CD4-positive, alpha-beta T cell (primary cell): ENCODE data around the gene SORCS2. TPM values are rescaled to one million over a fixed set of nuclear protein-coding genes. Genes with fewer than 3 reads are reported as not detected.

Experiments used
- ATAC-seq: fragments of 200-7000 bp; cut with Tn5 transposase; one replicate; pipeline ENCODE4 v1.10.0; 2022; ENCODE audit warnings: mild to moderate bottlenecking; ENCODE audit not compliant: poor library complexity
- CTCF ChIA-PET: fragments of 350-600 bp; sonication (Branson Sonifier 250); formaldehyde crosslinking; loops from one replicate; lab custom pipeline; 2021; ENCODE audit warnings: antibody characterized with exemption, inconsistent platforms; lab: Charles Lee
- POLR2A ChIA-PET: fragments of 350-600 bp; sonication (Branson Sonifier 250); formaldehyde crosslinking; loops from one replicate; lab custom pipeline; 2021; ENCODE audit warnings: antibody characterized with exemption, inconsistent platforms; lab: Charles Lee
- DNase-seq, 14 experiments: peaks; one replicate each; pipeline ENCODE4 v3.0.0-alpha.2; 2013 to 2020; ENCODE audit warnings: mixed read lengths in 2 of 14
- H3K27ac ChIP-seq, 2 donors: one replicate each; pipeline versions ENCODE4 v1.5.1 to v1.7.0; 2013; ENCODE audit warnings: low read length in 2 of 2, low read depth in 1 of 2, mild to moderate bottlenecking in 1 of 2
- H3K27me3 ChIP-seq, 2 experiments: 1 replicate in 1 of 2; 2 replicates in 1 of 2; pipeline versions ENCODE4 v1.6.1 to v1.7.0; 2013; ENCODE audit warnings: low read length in 2 of 2, control low read depth in 1 of 2, mild to moderate bottlenecking in 1 of 2, moderate library complexity in 1 of 2; ENCODE audit not compliant: insufficient read depth in 2 of 2, control insufficient read depth in 1 of 2
- H3K36me3 ChIP-seq: one replicate; pipeline ENCODE4 v1.6.1; 2013; ENCODE audit warnings: low read length, control low read depth; ENCODE audit not compliant: insufficient read depth
- H3K4me1 ChIP-seq: one replicate; pipeline ENCODE4 v1.6.1; 2013; ENCODE audit warnings: low read length, control low read depth; ENCODE audit not compliant: insufficient read depth
- H3K4me3 ChIP-seq: one replicate; pipeline ENCODE4 v1.5.1; 2013; ENCODE audit warnings: mild to moderate bottlenecking, low read length, moderate library complexity
- H3K9me3 ChIP-seq, 2 experiments: 1 replicate in 1 of 2; 2 replicates in 1 of 2; pipeline versions ENCODE4 v1.6.1 to v1.7.0; 2013; ENCODE audit warnings: low read length in 2 of 2, mild to moderate bottlenecking in 2 of 2, control low read depth in 1 of 2, moderate library complexity in 1 of 2; ENCODE audit not compliant: control insufficient read depth in 1 of 2, insufficient read depth in 1 of 2
- H3K27ac Mint-ChIP-seq: one replicate; pipeline ENCODE4 v1.8.0; 2020; ENCODE audit warnings: mixed read lengths
- H3K27me3 Mint-ChIP-seq: one replicate; pipeline ENCODE4 v1.8.0; 2021; ENCODE audit warnings: mixed read lengths
- H3K36me3 Mint-ChIP-seq: one replicate; pipeline ENCODE4 v1.8.0; 2021; ENCODE audit warnings: low read depth, mixed read lengths
- H3K4me1 Mint-ChIP-seq: one replicate; pipeline ENCODE4 v1.8.0; 2021; ENCODE audit warnings: low read depth, mixed read lengths
- H3K4me3 Mint-ChIP-seq: one replicate; pipeline ENCODE4 v1.8.0; 2020; ENCODE audit warnings: mild to moderate bottlenecking, mixed read lengths
- H3K9me3 Mint-ChIP-seq: one replicate; pipeline ENCODE4 v1.8.0; 2020; ENCODE audit warnings: mixed read lengths
- CTCF ChIP-seq: fragments of 200-600 bp; IDR thresholded peaks from one replicate; pipeline ENCODE4 v1.8.0; 2022; ENCODE audit warnings: antibody characterized with exemption, mild to moderate bottlenecking
- intact Hi-C, 2 experiments: fragments of 100-400 bp; cut with DNase I in 1 of 2; cut with micrococcal nuclease in 1 of 2; formaldehyde crosslinking; loops; one replicate each; pipeline versions ENCODE4 v1.15.1 to v1.9.0; 2023 to 2025; cut with DNase I, micrococcal nuclease
- total RNA-seq, 174 experiments: library from RNA in 2 of 174; stranded (reverse) in 2 of 174; gene quantifications; one replicate each; pipeline ENCODE4 v1.2.3 and lab custom pipeline; 2021 to 2026

SORCS2 gene
- total RNA-seq, 2 experiments from 2014 or later = not detected

GRCh38 chr4:7699825-7700224 is 507.5 kb downstream of the SORCS2 start:
- no peaks in the 10 kb centered on the region for H3K36me3 ChIP-seq
- no peak overlapping the region for H3K27ac Mint-ChIP-seq
- no peaks in the 10 kb centered on the region for H3K9me3 Mint-ChIP-seq
- peaks cover 4% of the 10 kb centered on the region in 2 experiments for H3K27me3 ChIP-seq
- no peak overlapping the region for H3K27ac ChIP-seq
- H3K4me1 Mint-ChIP-seq = no peaks in the 10 kb centered on the region
- peaks cover 0 to 4% of the 10 kb centered on the region in 2 experiments for H3K9me3 ChIP-seq
- intact Hi-C loops = no loop called here
- no peaks in the 10 kb centered on the region for H3K36me3 Mint-ChIP-seq
- no peak overlapping the region for H3K4me3 ChIP-seq
- TF ChIP-seq CTCF = no peak
- ATAC-seq (no peak), DNase-seq (no peak)
- POLR2A ChIA-PET = no interaction called here
- no peaks in the 10 kb centered on the region for H3K4me1 ChIP-seq
- no peak overlapping the region for H3K4me3 Mint-ChIP-seq
- CTCF ChIA-PET = no interaction called here
- H3K27me3 Mint-ChIP-seq = peaks cover 14% of the 10 kb centered on the region

GRCh38 chr4:7700665-7701064 is 508.3 kb downstream of the SORCS2 start:
- Mint-ChIP-seq H3K4me1 (no peaks in the 10 kb centered on the region), H3K4me3 (no peak overlapping the region), H3K27me3 (peaks cover 14% of the 10 kb centered on the region), H3K36me3 (no peaks in the 10 kb centered on the region), H3K9me3 (no peaks in the 10 kb centered on the region), H3K27ac (no peak overlapping the region)
- POLR2A ChIA-PET = no interaction called here
- Histone ChIP-seq H3K36me3 (no peaks in the 10 kb centered on the region), H3K9me3 (peaks cover 0 to 4% of the 10 kb centered on the region in 2 experiments), H3K4me3 (no peak overlapping the region), H3K4me1 (no peaks in the 10 kb centered on the region), H3K27ac (no peak overlapping the region), H3K27me3 (peaks cover 4% of the 10 kb centered on the region in 2 experiments)
- intact Hi-C loops = no loop called here
- no peak for ATAC-seq
- no peak for TF ChIP-seq CTCF
- CTCF ChIA-PET = no interaction called here
- no peak for DNase-seq

DNA sequence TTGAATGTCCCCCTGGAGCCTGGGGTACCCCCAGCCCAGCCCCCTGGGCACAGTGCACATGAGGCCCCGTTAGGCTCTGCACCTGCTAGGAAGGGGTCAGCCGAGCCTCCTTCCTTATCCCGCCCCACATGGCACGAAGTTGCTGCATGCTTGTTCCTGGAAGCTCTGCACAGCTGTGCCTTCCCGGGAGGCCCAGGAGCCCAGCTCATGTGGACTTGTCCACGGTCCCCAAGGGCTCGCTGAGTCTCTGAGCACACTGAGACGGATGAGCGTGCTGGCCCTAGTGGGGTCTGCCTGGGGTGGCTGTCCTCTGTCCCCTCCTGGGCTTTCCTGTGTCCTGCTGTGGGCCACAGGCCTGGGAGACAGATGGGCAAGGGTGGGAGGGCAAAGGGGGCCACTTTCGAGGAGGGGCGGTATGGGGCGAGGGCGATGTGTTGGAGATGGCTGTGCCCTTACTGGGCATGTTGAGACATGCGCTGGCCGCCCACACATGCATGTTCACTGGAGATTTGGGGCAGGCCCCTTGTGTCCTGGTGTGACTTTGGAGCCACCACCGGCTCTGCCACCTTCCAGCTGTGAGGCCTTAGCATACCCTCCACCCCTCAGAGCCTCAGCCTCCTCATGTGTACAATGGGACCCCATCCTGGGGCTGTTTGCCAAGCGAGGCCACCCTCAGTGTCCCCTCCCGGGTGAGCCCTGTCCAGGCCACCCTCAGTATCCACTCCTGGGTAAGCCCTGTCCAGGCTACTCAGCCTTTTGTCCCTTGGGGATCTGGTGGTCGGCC is 509.7 kb downstream of the SORCS2 start:
- no peak overlapping the region for H3K4me3 Mint-ChIP-seq
- no peaks in the 10 kb centered on the region for H3K36me3 Mint-ChIP-seq
- H3K9me3 Mint-ChIP-seq = no peaks in the 10 kb centered on the region
- no peak for TF ChIP-seq CTCF
- Histone ChIP-seq H3K36me3 (no peaks in the 10 kb centered on the region), H3K9me3 (peaks cover 0 to 12% of the 10 kb centered on the region in 2 experiments), H3K27me3 (peaks cover 4% of the 10 kb centered on the region in 2 experiments), H3K27ac (no peak overlapping the region), H3K4me3 (no peak overlapping the region), H3K4me1 (no peaks in the 10 kb centered on the region)
- ATAC-seq = no peak
- intact Hi-C loops = no loop called here
- H3K27ac Mint-ChIP-seq = no peak overlapping the region
- no peak for DNase-seq
- ChIA-PET POLR2A (no interaction called here), CTCF (no interaction called here)
- H3K27me3 Mint-ChIP-seq = peaks cover 14% of the 10 kb centered on the region
- no peaks in the 10 kb centered on the region for H3K4me1 Mint-ChIP-seq
